Gastroesophageal sphincter (tissue), 4 donors: ENCODE results near the gene LRRC26. TPM values are rescaled to one million over a fixed set of nuclear protein-coding genes. Genes with fewer than 3 reads are reported as not detected.

Source experiments
- ATAC-seq: fragments of 150-250 bp; one replicate; pipeline ENCODE4 v1.9.1; 2016; ENCODE audit warnings: mild to moderate bottlenecking, moderate library complexity
- H3K27ac ChIP-seq, 4 donors: fragments of 200-600 bp; sonication (generic) in 3 of 4; 1 replicate in 3 of 4; 2 replicates in 1 of 4; pipeline ENCODE4 v1.5.1; 2016 to 2019
- H3K27me3 ChIP-seq: fragments of 200-600 bp; sonication (generic); one replicate; pipeline ENCODE4 v1.5.1; 2019
- H3K36me3 ChIP-seq, 2 donors: fragments of 200-600 bp; sonication (generic); one replicate each; pipeline ENCODE4 v1.5.1; 2019; ENCODE audit warnings: control low read depth in 1 of 2
- H3K4me1 ChIP-seq, 3 donors: fragments of 200-600 bp; sonication (generic); 1 replicate in 2 of 3; 2 replicates in 1 of 3; pipeline ENCODE4 v1.5.1; 2016 to 2019; ENCODE audit warnings: control low read depth in 2 of 3
- H3K4me3 ChIP-seq, 2 donors: fragments of 200-600 bp; sonication (generic); one replicate each; pipeline ENCODE4 v1.5.1; 2019; ENCODE audit warnings: mild to moderate bottlenecking in 1 of 2, moderate library complexity in 1 of 2
- H3K9me3 ChIP-seq, 3 donors: fragments of 200-600 bp; sonication (generic); one replicate each; pipeline ENCODE4 v1.5.1; 2017 to 2019; ENCODE audit warnings: control low read depth in 2 of 3
- EP300 ChIP-seq: sonication (generic); formaldehyde crosslinking; IDR thresholded peaks from one replicate; pipeline ENCODE4 v1.6.1; 2017; ENCODE audit warnings: antibody characterized with exemption, mild to moderate bottlenecking
- POLR2A ChIP-seq, 2 donors: fragments of 450-650 bp; IDR thresholded peaks; one replicate each; pipeline ENCODE4 v1.6.1; 2017; ENCODE audit warnings: antibody characterized with exemption in 2 of 2, mild to moderate bottlenecking in 2 of 2, moderate library complexity in 1 of 2
- POLR2AphosphoS5 ChIP-seq: sonication (generic); formaldehyde crosslinking; IDR thresholded peaks from one replicate; pipeline ENCODE4 v1.6.1; 2017; ENCODE audit warnings: antibody characterized with exemption
- WGBS, 2 donors: methylation state at CpG; one replicate each; pipeline ENCODE4 v1.1.5; 2018; ENCODE audit warnings: low coverage in 1 of 2; 5-methylcytosine and 5-hydroxymethylcytosine counted together
- total RNA-seq, 4 donors: library from RNA; depleted of rRNA; stranded (reverse); fragments of >200 nt; gene quantifications; one replicate each; pipeline ENCODE4 v1.1.0, GENCODE V29; 2016
- TF ChIP-seq, protein P1 (sequence below), 4 experiments: fragments of 200-600 bp in 2 of 4; fragments of 450-650 bp in 2 of 4; sonication (generic) in 1 of 4; IDR thresholded peaks; one replicate each; pipeline ENCODE4 v1.5.1; 2017 to 2019; ENCODE audit warnings: antibody characterized with exemption in 4 of 4, mild to moderate bottlenecking in 2 of 4, moderate library complexity in 2 of 4

The LRRC26 gene
- total RNA-seq, 4 donors from 2014 or later = 7.7 TPM; not detected in 3

DNA sequence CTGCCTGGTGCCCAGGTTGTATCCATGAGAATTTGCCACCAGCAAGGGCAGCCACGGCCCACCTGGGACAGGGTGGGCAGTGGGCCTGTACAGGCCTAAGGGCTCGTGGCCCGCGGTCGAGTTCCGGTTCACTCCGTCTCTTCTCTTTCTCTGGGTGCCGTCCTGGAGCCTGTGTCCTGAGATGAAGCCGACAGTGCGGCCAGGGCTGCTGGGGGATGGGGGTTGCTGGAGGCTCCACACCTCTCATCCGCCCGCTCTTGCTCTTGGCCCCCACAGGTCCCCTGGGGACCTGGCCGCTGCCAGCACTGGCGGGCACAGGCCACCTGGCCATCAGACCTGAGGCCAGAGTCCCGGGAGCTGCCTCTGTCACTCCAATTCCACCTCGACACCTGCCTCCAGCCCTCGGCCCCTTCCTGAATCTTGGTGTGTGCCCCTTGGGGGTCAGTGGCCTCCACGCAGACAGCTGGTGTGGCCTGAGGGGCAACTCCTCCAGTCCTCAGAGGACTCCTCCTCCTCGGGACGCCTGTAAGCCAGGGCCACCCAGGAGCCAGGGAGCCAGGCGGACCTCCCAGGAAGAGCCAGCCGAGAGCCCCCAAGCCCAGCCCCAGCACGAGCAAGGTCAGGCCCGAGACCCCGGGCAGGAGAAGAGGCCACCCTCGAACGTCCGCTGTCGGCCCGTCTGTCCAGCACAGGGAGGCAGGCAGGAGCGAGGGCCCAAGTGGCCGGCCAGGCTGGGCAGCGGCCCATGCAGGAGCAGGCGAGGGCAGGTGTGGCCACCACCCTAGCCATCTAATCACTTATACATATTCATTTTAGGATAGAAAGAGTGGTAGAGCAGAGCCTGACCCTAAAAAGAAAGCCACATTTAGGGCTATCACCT, 5.2 kb downstream of the LRRC26 start:
- no peak for ATAC-seq
- Histone ChIP-seq H3K27me3 (peaks cover 100% of the 10 kb centered on the region), H3K9me3 (no peaks in the 10 kb centered on the region), H3K4me1 (peaks cover 5 to 57% (median 39%) of the 10 kb centered on the region in 3 donors), H3K4me3 (no peak overlapping the region), H3K36me3 (no peaks in the 10 kb centered on the region), H3K27ac (no peak overlapping the region)
- TF ChIP-seq POLR2A (IDR thresholded peaks at IDR 0.05) (no peak), POLR2AphosphoS5 (no peak), EP300 (no peak)
- TF ChIP-seq, protein P1, sequence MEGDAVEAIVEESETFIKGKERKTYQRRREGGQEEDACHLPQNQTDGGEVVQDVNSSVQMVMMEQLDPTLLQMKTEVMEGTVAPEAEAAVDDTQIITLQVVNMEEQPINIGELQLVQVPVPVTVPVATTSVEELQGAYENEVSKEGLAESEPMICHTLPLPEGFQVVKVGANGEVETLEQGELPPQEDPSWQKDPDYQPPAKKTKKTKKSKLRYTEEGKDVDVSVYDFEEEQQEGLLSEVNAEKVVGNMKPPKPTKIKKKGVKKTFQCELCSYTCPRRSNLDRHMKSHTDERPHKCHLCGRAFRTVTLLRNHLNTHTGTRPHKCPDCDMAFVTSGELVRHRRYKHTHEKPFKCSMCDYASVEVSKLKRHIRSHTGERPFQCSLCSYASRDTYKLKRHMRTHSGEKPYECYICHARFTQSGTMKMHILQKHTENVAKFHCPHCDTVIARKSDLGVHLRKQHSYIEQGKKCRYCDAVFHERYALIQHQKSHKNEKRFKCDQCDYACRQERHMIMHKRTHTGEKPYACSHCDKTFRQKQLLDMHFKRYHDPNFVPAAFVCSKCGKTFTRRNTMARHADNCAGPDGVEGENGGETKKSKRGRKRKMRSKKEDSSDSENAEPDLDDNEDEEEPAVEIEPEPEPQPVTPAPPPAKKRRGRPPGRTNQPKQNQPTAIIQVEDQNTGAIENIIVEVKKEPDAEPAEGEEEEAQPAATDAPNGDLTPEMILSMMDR (IDR thresholded peaks at IDR 0.05) = no peak
- WGBS, 2 donors = no CpG with 5 or more reads among the region's 34 CpGs

DNA sequence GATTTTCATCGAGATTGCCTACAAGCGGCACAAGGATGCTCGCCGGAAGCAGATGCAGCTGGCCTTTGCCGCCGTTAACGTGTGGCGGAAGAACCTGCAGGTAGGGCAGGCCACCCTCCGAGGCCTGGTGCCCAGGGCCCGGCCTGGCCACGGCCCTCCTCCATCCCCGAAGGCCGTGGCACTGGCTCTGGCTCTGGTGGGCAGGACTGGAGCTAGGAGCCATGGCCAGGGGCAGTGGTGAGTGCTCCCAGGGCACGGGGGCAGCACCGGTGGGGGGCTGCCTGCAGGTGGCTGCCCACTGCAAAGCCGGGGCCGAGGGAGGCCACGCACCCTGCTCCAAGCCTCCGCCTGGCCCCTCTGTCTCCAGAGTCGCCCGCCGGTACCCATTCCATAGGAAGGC, 6.0 kb downstream of the LRRC26 start:
- TF ChIP-seq POLR2AphosphoS5 (no peak), EP300 (no peak), POLR2A (IDR thresholded peaks at IDR 0.05) (no peak)
- TF ChIP-seq, protein P1 (IDR thresholded peaks at IDR 0.05) = no peak
- H3K4me3 ChIP-seq = no peak overlapping the region
- no peak for ATAC-seq
- WGBS, 2 donors = no CpG with 5 or more reads among the region's 22 CpGs
- no peaks in the 10 kb centered on the region for H3K9me3 ChIP-seq
- peaks cover 5 to 49% (median 32%) of the 10 kb centered on the region in 3 donors for H3K4me1 ChIP-seq
- H3K27me3 ChIP-seq = peaks cover 100% of the 10 kb centered on the region
- H3K27ac ChIP-seq = no peak overlapping the region
- H3K36me3 ChIP-seq = no peaks in the 10 kb centered on the region

DNA sequence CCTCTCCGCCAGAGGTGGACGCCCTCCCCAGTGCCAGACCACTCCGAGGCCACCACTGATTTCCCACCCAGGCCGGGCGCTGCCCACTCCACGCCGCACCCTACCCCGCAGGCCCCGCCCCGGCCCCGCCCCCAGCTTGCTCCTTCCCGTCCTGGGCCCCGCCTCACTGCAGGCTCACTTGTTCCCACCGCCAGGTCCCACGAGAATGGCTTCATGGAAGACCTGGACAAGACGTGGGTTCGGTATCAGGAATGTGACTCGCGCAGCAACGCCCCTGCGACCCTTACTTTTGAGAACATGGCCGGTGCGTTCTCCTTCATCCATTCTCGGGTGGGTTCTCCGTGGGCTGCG, 6.5 kb downstream of the LRRC26 start:
- peaks cover 100% of the 10 kb centered on the region for H3K27me3 ChIP-seq
- H3K9me3 ChIP-seq = no peaks in the 10 kb centered on the region
- H3K4me3 ChIP-seq = peak overlapping the region in 1 of 2 donors; percentile 38
- H3K36me3 ChIP-seq = no peaks in the 10 kb centered on the region
- no peak for ATAC-seq
- 0% methylated on average over 3 of the region's 26 CpGs; no CpG with 5 or more reads in 1 of the 2 donors for WGBS, 2 donors
- H3K4me1 ChIP-seq = peaks cover 3 to 44% (median 27%) of the 10 kb centered on the region in 3 donors
- no peak overlapping the region for H3K27ac ChIP-seq
- TF ChIP-seq, protein P1 (IDR thresholded peaks at IDR 0.05) = no peak
- no peak for TF ChIP-seq EP300
- TF ChIP-seq POLR2AphosphoS5 = no peak
- TF ChIP-seq POLR2A (IDR thresholded peaks at IDR 0.05) = no peak

DNA sequence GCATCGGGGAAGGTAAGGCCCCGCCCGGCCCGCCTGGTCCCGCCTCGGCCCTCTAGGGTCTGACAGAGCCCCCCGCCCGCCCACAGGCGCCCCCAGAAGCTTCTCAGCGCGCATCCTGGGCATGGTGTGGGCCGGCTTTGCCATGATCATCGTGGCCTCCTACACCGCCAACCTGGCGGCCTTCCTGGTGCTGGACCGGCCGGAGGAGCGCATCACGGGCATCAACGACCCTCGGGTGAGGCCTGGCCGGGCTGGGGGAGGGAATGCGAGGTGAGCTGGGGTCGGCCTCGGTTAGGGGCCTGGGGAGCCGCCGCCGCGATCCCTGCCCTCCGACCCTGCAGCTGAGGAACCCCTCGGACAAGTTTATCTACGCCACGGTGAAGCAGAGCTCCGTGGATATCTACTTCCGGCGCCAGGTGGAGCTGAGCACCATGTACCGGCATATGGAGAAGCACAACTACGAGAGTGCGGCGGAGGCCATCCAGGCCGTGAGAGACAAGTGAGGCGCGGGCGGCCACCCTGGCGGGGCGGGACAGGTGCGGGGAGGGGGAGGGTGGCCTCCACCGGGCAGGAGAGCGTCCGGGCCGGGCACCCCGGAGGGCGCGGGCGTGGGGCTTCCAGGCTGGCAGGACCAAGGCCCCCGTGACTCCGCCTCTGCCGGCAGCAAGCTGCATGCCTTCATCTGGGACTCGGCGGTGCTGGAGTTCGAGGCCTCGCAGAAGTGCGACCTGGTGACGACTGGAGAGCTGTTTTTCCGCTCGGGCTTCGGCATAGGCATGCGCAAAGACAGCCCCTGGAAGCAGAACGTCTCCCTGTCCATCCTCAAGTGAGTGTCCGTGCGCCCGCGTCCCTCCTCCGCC, 7.1 kb downstream of the LRRC26 start:
- ATAC-seq = peak; percentile 18
- TF ChIP-seq POLR2A (IDR thresholded peaks at IDR 0.05) (no peak), EP300 (no peak), POLR2AphosphoS5 (no peak)
- TF ChIP-seq, protein P1 (IDR thresholded peaks at IDR 0.05) = peak in 2 of 4 experiments; percentile 16 to 23

More for the DNA sequence above, 7.1 kb downstream of the LRRC26 start:
- H3K27me3 ChIP-seq = peaks cover 100% of the 10 kb centered on the region
- peak overlapping the region in 1 of 2 donors; percentile 38 for H3K4me3 ChIP-seq
- no peaks in the 10 kb centered on the region for H3K36me3 ChIP-seq
- H3K27ac ChIP-seq = no peak overlapping the region
- no peaks in the 10 kb centered on the region for H3K9me3 ChIP-seq
- peaks cover 0 to 38% (median 21%) of the 10 kb centered on the region in 3 donors for H3K4me1 ChIP-seq
- 3% methylated on average over 5 of the region's 74 CpGs; no CpG with 5 or more reads in 1 of the 2 donors for WGBS, 2 donors
